Keratinocyte (primary cell): Measurements from ENCODE around the gene PSMD6.

Experiments used
- CTCF ChIP-seq, 3 experiments: IDR thresholded peaks in 1 of 3; conservative IDR thresholded peaks in 1 of 3; optimal IDR thresholded peaks in 1 of 3; 2 replicates in 2 of 3; 3 replicates in 1 of 3; pipeline versions ENCODE3 to v1.5.1; 2011; ENCODE audit warnings: low read length in 3 of 3, mild to moderate bottlenecking in 3 of 3, moderate library complexity in 2 of 3, control low read depth in 1 of 3, inconsistent platforms in 1 of 3; ENCODE audit not compliant: insufficient read depth in 2 of 3; ENCODE audit errors: extremely low read depth in 1 of 3
- EZH2 ChIP-seq: IDR thresholded peaks from one replicate; pipeline ENCODE4 v1.6.1; 2012; ENCODE audit warnings: inconsistent platforms, mild to moderate bottlenecking, low read length, moderate library complexity

- TF ChIP-seq CTCF (optimal IDR thresholded peaks at IDR 0.05 in 1 of 3, IDR thresholded peaks at IDR 0.05 in 1 of 3, conservative IDR thresholded peaks at IDR 0.05 in 1 of 3; ENCODE audit: extremely low read depth in 1 of 3, insufficient read depth in 2 of 3, low read length in 3 of 3) (no peak), EZH2 (no peak)
These were observed 23.3 kb upstream of the PSMD6 start for GRCh38 chr3:64046592-64046991.
